ENCODE data around the gene FGD3. TPM values are rescaled to one million over a fixed set of nuclear protein-coding genes. Genes with fewer than 3 reads are reported as not detected.

Gene FGD3
- total RNA-seq, 1 experiment from 2014 or later = 1.8 TPM

- H3K23me2 ChIP-seq (ENCODE audit: insufficient read length, low read depth, low read length, poor library complexity, severe bottlenecking) = no peaks in the 10 kb centered on the region
- H4K8ac ChIP-seq (replicated peaks; ENCODE audit: insufficient read length, low read depth, low read length) = no peak overlapping the region
- no peak overlapping the region; a peak in 3 of 7 replicates for H3K27ac Mint-ChIP-seq
- no peak overlapping the region for H3K9ac ChIP-seq (ENCODE audit: extremely low read depth, insufficient read length, low read length)
- no peaks in the 10 kb centered on the region for H3K79me2 ChIP-seq (ENCODE audit: insufficient read depth, low read length)
- H3K23ac ChIP-seq (ENCODE audit: insufficient read length, low read depth, low read length) = no peak overlapping the region
- no peak for DNase-seq
- H2BK20ac ChIP-seq (ENCODE audit: low read depth, low read length, poor library complexity, severe bottlenecking) = no peak overlapping the region
- no peak overlapping the region for H3K4me2 ChIP-seq (ENCODE audit: insufficient read depth, insufficient read length, low read length)
- H2BK15ac ChIP-seq (ENCODE audit: low read depth, low read length) = no peak overlapping the region
- no peak overlapping the region for H3K18ac ChIP-seq (ENCODE audit: insufficient read length, low read depth, low read length)
- no peak overlapping the region for H3T11ph ChIP-seq (ENCODE audit: low read length)
- H2BK120ac ChIP-seq (ENCODE audit: low read depth, low read length, poor library complexity, severe bottlenecking) = no peak overlapping the region
- no peak overlapping the region for H2BK12ac ChIP-seq (ENCODE audit: insufficient read length, low read depth, low read length)
- peaks cover 25 to 28% of the 10 kb centered on the region in 2 experiments for H3K4me1 Mint-ChIP-seq
- no peaks in the 10 kb centered on the region for H3K79me1 ChIP-seq (ENCODE audit: insufficient read depth, low read depth, low read length, poor library complexity, severe bottlenecking)
- no peaks in the 10 kb centered on the region for H3K36me3 Mint-ChIP-seq (ENCODE audit: insufficient read depth in 1 of 3, low read depth in 3 of 3)
- H2BK5ac ChIP-seq (ENCODE audit: insufficient read length, low read length) = no peak overlapping the region
- no peak overlapping the region for H3K4ac ChIP-seq (ENCODE audit: low read depth, low read length)
- no peak overlapping the region for H4K91ac ChIP-seq (ENCODE audit: insufficient read length, low read depth, low read length)
- no peaks in the 10 kb centered on the region for H3K9me3 Mint-ChIP-seq
- H3K27me3 Mint-ChIP-seq (ENCODE audit: low read depth) = peaks cover 11% of the 10 kb centered on the region
- H3K27me3 ChIP-seq (ENCODE audit: insufficient read depth, low read length) = no peaks in the 10 kb centered on the region
- WGBS (ENCODE audit: extremely low coverage, insufficient read length, low lambda C conversion rate) = no CpG with 5 or more reads among the region's 12 CpGs
- H2AK5ac ChIP-seq (ENCODE audit: insufficient read length, low read length) = no peak overlapping the region
- H3K27ac ChIP-seq (ENCODE audit: insufficient read length, low read depth, low read length) = no peak overlapping the region
- no peaks in the 10 kb centered on the region for H4K20me1 ChIP-seq (ENCODE audit: control insufficient read depth, insufficient read depth, insufficient read length)
- H3K14ac ChIP-seq (ENCODE audit: insufficient read depth, low read length) = no peak overlapping the region
- H3K4me3 Mint-ChIP-seq = no peak overlapping the region
- H3K4me1 ChIP-seq (ENCODE audit: insufficient read depth, low read length) = no peaks in the 10 kb centered on the region
- TF ChIP-seq CTCF (conservative IDR thresholded peaks at IDR 0.05) = no peak
- H3K56ac ChIP-seq (ENCODE audit: insufficient read length, low read depth, low read length) = no peak overlapping the region
- no peak overlapping the region for H4K5ac ChIP-seq (ENCODE audit: insufficient read length, low read depth, low read length)
- H2AFZ ChIP-seq (ENCODE audit: low read length) = no peak overlapping the region
- H3K9me3 ChIP-seq (ENCODE audit: control insufficient read depth, low read depth, low read length) = no peaks in the 10 kb centered on the region
Observed at GRCh38 chr9:93064392-93065134, 117.2 kb downstream of the FGD3 start.
